GM21423 (cell line): ENCODE data around the gene SHOX.

Experiments used
- ATAC-seq: cut with Tn5 transposase; IDR thresholded peaks from one replicate; pipeline ENCODE4 v1.9.1; 2021; ENCODE audit warnings: mild to moderate bottlenecking, moderate library complexity; ENCODE audit not compliant: unreplicated experiment

Gene SHOX

DNA sequence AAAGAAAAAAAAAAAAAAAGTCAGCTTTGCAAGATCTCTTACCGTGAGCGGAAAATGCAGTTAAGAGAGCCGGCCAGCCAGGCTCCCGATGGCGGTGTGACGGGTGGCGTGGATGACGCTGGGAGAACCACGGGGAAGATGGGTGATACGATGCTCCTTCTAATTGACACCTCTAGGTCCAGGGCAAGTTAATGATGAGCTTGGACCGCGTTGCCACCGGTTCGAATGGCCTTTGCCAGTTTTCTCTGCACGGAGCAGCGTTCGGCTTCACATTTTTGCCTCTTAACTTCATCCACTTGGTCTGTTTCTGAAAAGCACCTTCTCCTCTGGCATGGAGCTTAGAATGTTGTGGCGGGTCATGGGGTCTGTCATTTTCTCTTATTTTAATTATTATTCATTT lies 33.2 kb downstream of the SHOX start:
- no peak for ATAC-seq

DNA sequence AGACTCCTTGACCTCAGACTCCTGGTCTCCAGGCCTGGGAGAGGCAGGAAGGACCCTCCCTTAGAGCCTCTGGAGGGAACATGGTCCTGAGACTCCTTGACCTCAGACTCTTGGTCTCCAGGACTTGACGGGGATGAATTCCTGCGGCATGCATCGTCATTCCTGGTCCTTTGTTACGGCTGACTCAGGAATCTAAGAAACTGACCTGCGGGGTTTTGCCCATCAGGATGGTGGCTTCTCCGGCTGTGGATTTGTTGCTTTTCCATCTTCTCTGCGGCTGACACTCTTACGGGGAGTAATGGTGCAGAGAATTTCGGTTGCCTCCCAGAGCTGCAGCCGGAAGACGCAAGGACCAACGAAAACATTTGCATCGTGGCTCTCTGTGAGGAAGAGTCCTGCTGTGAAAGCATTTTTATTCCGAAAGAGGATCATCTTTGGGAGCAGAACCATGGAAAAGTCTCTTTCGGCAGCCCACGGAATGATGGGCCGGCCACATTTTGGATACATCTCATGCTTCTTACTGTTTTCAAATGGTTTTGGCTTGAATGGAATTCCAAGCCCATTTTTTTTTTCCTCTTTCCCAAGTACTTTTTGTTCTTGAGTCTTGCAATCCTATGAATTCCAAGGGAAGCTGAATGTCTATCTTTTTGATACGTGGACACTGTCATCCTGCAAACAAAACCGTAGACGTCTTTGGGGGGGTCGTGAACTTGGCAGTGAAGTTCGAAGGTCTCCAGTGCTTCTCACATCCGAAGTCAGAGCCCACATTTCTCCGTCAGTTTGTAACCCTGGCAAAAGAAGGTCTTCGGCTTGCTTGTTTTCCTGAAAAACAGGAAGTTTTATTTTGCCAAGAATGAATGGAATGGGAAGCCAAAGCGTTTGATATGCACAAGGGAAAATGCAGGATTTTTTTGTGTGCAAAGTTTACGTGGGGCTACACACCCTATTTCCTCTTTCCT lies 36.5 kb downstream of the SHOX start:
- no peak for ATAC-seq

DNA sequence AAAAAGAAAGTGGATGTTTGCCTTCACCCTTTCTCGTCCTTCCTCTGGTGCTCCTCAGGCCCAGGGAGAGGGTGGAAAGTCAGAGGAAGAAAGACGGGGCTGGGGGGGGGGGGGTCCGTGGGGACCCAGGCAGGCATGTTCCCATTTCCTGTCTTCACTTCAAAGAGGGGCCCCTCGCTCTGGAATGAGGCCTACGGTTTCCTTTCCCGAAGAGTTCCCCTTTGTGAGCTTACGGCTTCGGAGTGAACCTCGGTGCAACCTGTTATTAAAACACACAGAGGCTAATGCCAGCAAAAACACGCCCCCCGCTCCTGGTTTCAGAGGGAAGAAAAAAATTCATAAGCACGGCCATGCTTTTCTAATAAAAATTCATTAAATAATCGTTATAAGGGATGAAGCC lies 40.1 kb downstream of the SHOX start:
- no peak for ATAC-seq

DNA sequence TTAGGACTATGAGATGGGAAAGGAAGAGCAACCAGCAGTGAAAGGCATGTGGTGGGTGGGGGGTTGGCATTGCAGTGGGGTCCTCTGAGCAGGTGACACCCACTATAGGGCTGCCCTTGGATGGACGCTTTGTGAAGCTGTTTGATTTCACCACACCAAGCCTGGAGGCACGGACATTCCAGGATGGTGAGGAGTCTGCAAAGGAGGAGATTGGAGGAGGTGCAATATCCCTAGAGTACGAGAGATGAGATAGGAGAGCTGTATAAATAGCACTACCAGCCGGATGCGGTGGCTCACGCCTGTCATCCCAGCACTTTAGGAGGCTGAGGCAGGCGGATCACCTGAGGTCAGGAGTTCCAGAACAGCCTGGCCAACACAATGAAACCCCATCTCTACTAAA lies 42.3 kb downstream of the SHOX start:
- no peak for ATAC-seq

DNA sequence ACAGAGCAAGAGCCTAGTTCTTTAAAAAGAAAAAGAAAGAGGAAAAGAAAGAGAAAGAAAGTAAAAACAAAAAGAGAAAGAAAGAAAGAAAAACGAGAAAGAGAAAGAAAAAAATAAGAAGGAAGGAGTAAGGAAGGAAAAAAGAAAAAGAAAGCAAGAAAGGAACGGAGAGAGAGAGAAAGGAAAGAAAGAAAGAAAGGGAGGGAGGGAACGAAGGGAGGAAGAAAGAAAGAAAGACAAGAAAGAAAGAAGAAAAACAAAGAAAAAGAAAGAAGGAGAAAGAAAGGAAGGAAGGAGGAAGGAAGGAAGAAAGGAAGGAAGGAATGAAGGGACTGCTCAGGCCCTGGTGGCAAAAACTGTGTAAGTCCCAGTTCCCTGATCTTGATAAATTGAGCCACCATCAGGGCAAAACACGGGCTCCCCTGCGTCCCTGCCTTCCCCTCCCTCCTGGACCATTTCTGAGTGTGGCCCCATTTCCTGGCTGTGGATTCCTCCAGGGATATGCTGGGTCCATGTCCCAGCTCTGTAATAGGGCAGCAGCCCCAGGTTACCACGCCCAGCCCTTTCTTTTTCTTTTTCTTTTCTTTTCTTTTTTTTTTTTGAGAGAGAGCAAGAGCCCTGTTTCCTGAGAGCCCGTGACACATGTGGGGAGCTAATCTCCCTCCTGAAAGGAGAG lies 44.8 kb downstream of the SHOX start:
- no peak for ATAC-seq

DNA sequence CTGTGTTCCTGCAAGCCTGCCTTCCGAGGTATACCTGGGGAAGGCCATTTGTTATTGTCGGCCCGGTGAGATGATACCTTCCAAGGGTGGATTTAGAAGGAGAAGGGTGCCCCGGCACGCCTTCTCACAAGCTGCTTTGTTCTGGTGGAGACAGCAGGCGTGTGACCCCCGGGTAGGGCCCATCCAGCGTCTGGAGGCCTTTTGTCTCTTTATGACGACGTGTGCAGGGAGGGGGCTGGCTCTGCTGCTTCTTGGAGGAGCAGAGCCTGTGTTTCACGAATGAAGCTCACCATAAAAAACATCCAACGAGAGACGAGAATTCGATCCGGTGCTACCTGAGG lies 45.3 kb downstream of the SHOX start:
- no peak for ATAC-seq

DNA sequence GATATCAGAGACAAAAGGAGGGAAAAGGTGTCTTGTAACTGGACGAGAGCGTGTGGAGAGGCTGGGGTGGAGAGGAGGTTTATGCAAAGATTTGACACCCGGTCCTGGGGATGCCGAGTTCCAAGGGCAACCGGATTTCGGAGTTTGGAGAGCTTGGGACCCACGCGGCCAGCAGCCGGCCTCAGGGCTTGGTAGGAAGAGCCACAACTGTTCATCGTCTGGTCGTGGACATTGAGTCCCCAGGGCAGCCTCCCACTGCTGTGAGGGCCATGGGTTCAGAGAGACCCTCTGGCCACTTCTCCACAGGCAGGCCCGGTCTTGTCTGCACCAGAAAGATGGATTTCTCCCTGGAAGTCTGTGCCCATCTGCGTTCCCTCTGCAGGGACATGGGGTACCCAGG lies 46.8 kb downstream of the SHOX start:
- ATAC-seq = no peak

DNA sequence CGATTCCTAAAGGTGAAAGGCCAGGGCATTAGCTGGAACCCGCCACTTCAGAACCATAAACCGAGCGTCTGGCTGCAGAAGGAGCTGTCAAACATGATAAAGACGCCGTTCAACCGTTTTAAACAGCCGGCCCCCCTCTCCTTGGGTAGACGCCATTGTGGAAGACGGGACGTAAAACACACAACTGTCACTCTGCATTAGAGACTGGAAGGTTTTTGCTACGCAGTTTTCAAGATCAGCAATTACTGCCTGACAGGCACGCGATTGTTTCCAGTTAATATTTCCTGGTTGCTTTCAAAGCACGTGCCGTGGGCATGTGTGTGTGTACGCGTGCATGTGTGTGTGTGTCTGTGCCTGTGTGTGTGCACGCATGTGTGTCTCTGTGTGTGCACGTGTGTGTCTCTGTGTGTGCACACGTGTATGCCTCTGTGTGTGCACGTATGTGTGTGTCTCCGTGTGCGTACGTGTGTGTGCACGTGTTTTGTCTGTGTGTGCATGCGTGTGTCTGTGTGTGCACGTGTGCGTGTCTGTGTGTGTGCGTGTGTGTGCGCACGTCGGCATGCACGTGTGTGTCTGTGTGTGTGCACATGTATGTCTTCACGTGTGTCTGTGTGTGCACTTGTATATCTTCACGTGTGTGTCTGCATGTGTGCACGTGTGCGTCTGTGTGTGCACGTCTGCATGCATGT lies 48.8 kb downstream of the SHOX start:
- no peak for ATAC-seq

DNA sequence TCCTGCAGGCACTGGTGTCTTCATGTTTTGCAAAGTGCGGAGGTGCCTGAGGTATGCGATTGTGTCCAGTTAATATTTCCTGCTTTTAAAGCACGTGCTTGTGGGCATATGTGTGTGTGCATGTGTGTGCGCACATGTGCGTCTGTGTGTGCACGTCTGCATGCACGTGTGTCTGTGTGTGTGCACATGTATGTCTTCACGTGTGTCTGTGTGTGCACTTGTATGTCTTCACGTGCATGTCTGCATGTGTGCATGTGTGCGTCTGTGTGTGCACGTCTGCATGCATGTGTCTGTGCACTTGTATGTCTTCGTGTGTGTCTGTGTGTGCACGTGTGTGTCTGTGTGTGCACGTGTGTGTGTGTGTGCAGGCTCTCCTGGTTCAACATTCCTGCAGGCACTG lies 49.5 kb downstream of the SHOX start:
- no peak for ATAC-seq

DNA sequence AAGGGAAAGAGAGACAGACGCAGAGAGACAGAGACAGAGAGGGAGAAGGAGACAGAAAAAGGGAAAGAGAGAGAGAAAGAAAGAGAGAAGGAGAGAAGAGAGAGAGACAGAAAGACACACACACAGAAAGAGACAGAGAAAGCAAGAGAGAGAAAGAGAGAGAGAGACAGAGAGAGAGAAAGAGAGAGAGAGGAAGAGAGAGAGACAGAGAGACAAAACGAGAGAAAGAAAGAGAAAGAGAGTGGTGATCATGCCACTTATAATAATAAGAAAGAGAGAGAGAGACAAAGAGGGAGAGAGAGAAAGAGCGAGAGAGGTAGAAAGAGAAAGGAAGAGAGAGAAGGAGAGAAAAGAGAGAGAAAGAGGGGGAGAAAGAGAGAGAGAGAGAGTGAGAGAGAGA lies 51.4 kb downstream of the SHOX start:
- no peak for ATAC-seq

DNA sequence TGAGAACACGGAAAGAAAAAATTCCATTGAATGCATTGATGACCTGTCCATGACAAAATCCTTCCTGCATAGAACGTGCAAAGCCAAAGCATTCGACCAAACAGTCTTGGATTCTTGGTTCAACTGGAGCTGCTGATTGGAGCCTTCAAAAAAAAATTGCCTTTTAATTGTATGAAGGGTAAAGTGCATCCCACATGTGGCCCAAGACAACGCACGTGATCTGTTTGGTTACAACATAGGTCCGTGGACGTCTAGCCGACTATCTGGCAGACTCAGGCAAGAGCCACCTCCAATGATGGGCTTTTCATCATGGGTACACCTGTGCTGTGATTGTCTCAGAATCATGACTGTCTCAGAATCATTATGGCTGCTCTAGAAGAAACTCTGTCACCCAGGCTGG lies 52.3 kb downstream of the SHOX start:
- ATAC-seq = no peak

DNA sequence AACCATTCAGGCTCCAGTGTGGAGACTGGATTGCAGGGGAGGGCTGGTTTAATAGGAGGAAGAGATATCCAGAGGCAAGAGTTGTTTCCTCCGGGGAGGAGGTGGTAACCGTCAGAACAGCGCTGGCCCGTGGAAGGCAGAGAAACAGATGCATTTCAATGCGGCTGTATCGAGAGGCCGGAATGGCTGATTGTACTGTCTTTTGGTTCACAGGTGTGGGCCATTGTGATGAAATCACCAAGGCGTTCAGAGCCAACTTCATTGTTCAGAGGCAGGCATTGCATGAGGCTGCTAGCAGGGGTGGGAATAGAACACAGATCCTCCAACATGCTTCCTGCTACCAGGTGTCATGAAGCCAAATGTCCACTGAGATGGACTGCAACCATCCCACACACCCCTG lies 53.0 kb downstream of the SHOX start:
- ATAC-seq = no peak

DNA sequence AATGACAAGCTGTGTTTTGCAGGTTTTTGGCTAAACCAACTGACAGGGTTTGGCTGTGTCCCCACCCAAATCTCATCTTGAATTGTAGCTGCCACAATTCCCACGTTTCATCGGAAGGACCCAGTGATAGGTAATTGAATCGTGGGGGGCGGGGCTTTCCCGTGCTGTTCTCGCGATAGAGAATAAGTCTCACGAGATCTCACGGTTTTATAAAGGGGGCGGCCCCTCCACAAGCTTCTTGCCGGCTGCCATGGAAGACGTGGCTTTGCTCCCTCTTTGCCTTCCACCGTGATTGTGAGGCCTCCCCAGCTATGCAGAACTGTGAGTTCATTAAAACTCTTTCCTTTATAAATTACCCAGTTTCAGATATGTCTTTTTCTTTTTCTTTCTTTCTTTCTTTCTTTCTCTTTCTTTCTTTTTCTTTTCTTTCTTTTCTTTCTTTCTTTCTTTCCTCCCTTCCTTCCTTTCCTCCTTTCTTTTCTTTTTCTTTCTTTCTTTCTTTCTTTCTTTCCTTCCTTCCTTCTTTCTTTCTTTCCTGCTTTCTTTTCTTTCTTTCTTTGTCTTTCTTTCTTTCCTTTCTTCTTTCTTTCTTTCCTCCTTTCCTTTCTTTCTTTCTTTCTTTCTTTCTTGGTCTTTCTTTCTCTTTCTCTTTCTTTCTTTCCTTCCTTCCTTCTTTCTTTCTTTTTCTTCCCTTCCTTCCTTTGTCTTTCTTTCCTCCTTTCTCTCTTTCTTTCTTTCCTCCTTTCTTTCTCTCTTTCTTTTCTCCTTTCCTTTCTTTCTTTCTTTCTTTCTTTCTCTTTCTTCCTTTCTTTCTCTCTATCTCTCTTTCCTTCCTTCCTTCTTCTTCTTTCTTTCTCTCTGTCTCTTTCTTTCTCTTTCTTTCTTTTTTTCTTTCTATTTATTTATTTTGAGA lies 54.8 kb downstream of the SHOX start:
- ATAC-seq = no peak

DNA sequence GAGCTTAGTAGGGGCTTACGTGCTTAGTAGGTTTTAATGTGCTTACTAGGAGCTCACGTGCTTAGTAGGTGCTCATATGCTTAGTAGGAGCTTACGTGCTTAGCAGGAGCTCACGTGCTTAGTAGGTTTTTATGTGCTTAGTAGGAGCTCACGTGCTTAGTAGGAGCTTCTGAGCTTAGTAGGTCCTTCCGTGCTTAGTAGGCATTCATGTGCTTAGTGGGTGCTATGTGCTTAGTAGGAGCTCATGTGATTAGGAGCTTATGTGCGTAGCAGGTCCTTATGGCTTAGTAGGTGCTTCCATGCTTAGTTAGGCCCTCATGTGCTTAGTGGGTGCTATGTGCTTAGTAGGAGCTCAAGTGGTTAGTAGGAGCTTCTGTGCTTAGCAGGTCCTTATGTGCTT lies 59.4 kb downstream of the SHOX start:
- ATAC-seq = no peak

DNA sequence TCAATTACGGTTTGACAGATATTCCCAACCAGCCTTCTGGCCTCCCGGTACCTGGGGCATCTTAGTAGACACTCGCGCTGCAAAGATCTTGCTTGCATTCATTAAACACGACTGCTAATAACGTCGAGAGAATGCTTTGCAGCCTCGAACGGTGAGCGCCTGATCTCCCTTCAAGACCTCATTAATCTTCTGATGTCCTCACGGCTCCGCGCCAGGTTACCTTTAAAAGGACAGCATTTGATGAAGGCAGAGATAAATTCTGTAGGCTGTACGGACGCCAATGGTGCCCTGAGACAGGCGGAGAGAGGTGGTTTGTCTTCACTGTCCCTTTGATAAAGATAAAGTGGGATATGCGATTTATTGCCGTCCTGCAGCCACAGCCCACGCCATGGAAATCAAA lies 64.2 kb downstream of the SHOX start:
- ATAC-seq = no peak

DNA sequence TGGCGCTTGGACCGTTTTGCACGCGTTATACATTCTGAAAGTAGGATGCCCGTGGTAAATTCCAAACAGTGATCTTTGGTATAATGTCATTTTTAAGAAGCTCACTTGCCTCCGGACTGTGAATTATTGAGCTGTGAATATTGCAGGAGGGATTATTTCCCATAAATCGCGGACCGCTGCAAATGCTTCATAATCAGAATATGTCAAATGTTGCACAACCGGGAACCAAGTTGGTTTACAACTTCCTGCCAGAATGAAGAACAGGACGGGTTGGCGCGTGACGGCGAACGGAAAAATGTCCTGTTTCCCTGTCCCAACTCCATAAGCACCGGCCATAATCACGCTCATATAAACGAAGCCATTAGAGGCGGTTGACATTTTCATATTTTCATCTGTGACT lies 67.6 kb downstream of the SHOX start:
- ATAC-seq = no peak

DNA sequence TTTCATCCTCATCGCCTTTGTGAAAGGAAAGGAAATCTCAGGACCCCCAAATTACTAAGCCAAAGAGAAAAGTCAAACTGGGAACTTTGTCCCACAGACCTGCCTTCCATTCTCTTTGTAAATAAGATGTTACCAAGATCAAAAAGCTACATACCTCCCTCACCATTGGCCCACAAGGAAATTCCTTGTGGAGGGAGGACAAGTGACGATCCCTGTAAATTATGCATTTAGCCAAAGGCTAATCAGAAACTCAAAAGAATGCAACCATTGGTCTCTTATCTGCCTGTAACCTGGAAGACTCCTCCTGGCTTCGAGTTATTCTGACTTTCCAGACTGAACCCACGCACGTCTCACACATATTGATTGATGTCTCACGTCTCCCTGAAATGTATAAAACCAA lies 70.3 kb downstream of the SHOX start:
- no peak for ATAC-seq

DNA sequence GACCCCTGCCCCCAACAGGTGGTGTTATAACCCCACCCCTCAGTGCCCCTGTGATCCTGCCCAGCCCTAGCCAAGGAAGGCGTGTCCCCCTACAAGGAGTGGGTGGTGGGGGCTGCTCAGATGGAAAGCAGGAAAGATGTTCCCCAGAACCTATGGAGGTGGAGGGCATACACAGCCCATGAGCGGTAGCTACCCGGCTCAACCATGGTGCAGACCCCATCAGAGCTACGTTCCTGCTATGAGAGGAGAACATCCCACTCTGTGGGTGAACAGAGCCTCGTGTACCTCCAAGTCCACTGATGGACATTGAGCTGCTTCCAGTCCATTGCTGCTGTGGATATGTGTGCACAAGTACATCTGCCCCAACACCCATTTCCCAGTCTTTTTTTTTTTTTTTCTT lies 71.1 kb downstream of the SHOX start:
- no peak for ATAC-seq

DNA sequence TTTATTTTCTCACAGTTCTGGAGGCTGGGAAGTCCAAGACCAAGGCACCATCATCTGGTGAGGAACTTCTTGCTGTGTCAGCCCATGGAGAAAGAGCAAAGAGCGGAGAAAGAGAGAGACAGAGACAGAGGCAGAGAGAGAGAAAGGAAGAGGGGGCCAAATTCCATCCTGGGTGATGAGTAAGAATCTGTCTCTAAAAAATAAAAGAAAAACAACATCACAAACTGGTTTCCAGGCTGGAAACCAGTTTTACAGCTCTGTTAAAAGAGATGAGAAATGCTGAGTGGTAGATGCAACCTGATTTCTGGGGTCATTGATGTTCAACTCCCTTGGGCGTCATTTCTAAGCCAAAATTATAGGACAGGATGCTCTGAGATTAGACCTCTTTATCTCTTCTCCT lies 72.9 kb downstream of the SHOX start:
- ATAC-seq = no peak

DNA sequence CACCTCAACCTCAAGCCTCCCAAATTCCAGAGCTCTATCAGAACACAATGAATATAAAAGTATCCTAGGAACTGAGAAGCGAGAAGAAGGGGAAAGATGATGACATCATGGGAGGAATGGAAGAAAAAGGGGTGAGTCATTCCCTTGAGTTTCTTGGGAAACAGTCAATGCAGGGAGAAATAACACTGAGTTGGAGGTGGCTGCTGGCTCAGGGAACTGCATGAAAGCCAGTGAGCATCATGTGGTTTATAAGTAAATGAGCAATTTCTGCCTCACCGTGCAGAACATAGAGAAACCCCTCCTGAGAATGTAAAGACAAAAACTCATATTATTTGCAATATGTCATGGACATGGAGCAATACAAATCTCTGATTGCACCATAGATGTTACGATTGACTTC lies 73.3 kb downstream of the SHOX start:
- no peak for ATAC-seq
